ENCODE results near the gene AKR1B15. TPM values are rescaled to one million over a fixed set of nuclear protein-coding genes. Genes with fewer than 3 reads are reported as not detected.

The AKR1B15 gene
- total and polyA plus RNA-seq, 9 of the 15 experiments (the other 6 are each of a cell fraction or from before 2014, with no cell fraction given): not detected

DNA sequence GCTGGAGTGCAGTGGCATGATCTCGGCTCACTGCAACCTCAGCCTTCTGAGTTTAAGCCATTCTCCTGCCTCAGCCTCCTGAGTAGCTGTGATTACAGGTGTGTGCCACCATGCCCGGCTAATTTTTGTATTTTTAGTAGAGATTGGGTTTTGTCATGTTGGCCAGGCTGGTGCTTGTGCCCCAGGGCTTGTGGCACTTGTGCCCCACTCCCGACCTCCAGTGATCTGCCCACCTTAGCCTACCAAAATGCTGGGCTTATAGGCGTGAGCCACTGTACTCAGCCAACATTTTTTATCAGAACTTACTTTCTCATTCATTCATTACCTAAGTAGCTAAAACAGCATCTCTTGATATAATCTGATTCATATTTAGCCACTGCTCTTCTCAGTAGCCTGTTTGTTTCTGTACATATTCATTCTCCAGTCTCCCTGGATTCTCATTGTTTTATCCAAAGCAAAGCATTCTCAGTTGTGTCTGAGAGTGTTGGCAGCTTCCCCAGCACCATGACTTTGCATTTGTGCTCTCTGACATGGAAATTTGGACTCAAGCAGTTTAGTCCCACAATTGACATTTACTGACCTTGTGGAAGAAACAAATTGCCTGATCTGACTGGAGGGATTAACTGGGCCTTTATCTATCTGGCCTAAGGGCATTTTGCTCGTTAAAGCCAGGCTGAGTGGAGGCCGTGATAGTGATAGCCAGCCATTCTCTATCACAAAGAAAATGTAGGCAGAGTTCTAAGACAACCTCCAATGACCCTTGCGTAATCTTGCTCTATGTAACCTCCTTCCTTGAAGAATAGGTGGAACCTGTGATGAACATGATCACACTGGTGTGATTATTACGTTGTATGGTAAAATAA lies 44.9 kb downstream of the AKR1B15 start (continued):
- TF ChIP-seq PBX2 (CRISPR knock-in tag; IDR thresholded peaks at IDR 0.05; ENCODE audit: low read depth): no peak
- TF ChIP-seq PBX2 (tag; conservative IDR thresholded peaks at IDR 0.05; ENCODE audit: low read depth): peak; percentile 73
- TF ChIP-seq ZNF699 (CRISPR knock-in tag; IDR thresholded peaks at IDR 0.05; ENCODE audit: insufficient replicate concordance): no peak
- peak; percentile 92 for TF ChIP-seq ZNF316 (IDR thresholded peaks at IDR 0.05)
- TF ChIP-seq, protein P1, sequence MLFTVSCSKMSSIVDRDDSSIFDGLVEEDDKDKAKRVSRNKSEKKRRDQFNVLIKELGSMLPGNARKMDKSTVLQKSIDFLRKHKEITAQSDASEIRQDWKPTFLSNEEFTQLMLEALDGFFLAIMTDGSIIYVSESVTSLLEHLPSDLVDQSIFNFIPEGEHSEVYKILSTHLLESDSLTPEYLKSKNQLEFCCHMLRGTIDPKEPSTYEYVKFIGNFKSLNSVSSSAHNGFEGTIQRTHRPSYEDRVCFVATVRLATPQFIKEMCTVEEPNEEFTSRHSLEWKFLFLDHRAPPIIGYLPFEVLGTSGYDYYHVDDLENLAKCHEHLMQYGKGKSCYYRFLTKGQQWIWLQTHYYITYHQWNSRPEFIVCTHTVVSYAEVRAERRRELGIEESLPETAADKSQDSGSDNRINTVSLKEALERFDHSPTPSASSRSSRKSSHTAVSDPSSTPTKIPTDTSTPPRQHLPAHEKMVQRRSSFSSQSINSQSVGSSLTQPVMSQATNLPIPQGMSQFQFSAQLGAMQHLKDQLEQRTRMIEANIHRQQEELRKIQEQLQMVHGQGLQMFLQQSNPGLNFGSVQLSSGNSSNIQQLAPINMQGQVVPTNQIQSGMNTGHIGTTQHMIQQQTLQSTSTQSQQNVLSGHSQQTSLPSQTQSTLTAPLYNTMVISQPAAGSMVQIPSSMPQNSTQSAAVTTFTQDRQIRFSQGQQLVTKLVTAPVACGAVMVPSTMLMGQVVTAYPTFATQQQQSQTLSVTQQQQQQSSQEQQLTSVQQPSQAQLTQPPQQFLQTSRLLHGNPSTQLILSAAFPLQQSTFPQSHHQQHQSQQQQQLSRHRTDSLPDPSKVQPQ (CRISPR knock-in tag; IDR thresholded peaks at IDR 0.05; ENCODE audit: borderline replicate concordance): no peak
- no peak for TF ChIP-seq SRSF1 (IDR thresholded peaks at IDR 0.05; ENCODE audit: low read depth, low read length)
- no peak for TF ChIP-seq CHD4 (IDR thresholded peaks at IDR 0.05; ENCODE audit: insufficient read depth, insufficient replicate concordance, low read depth, low read length, poor library complexity, severe bottlenecking)
- TF ChIP-seq CREM (IDR thresholded peaks at IDR 0.05; ENCODE audit: low read depth): no peak
- TF ChIP-seq MXI1 (IDR thresholded peaks at IDR 0.05; ENCODE audit: low read depth, low read length): no peak
- no peak for TF ChIP-seq XRCC5 (IDR thresholded peaks at IDR 0.05; ENCODE audit: low read depth, low read length)
- TF ChIP-seq MCM3 (IDR thresholded peaks at IDR 0.05): no peak
- no peak for TF ChIP-seq ZNF764 (CRISPR knock-in tag; IDR thresholded peaks at IDR 0.05; ENCODE audit: low read depth)
- TF ChIP-seq ZNF134 (CRISPR knock-in tag; conservative IDR thresholded peaks at IDR 0.05): no peak
- no peak for TF ChIP-seq ZNF165 (CRISPR knock-in tag; IDR thresholded peaks at IDR 0.05; ENCODE audit: borderline replicate concordance)
- TF ChIP-seq SNIP1 (IDR thresholded peaks at IDR 0.05; ENCODE audit: low read depth): no peak
- TF ChIP-seq CBX8 (IDR thresholded peaks at IDR 0.05; ENCODE audit: borderline replicate concordance, extremely low read depth, low read depth, low read length, poor library complexity, severe bottlenecking): no peak
- TF ChIP-seq ZNF444 (CRISPR knock-in tag; IDR thresholded peaks at IDR 0.05): no peak
- TF ChIP-seq, protein P2, sequence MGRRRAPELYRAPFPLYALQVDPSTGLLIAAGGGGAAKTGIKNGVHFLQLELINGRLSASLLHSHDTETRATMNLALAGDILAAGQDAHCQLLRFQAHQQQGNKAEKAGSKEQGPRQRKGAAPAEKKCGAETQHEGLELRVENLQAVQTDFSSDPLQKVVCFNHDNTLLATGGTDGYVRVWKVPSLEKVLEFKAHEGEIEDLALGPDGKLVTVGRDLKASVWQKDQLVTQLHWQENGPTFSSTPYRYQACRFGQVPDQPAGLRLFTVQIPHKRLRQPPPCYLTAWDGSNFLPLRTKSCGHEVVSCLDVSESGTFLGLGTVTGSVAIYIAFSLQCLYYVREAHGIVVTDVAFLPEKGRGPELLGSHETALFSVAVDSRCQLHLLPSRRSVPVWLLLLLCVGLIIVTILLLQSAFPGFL (CRISPR knock-in tag; IDR thresholded peaks at IDR 0.05): no peak
- no peak for TF ChIP-seq ZNF583 (CRISPR knock-in tag; IDR thresholded peaks at IDR 0.05)
- TF ChIP-seq KAT7 (CRISPR knock-in tag; IDR thresholded peaks at IDR 0.05; ENCODE audit: borderline replicate concordance): no peak

All from K562 (cell line).